ENCODE results near the gene SLC26A6. TPM values are rescaled to one million over a fixed set of nuclear protein-coding genes. Genes with fewer than 3 reads are reported as not detected.

The SLC26A6 gene
- polyA plus RNA-seq, 1 donor (not counting 4 experiments of a cell fraction or from before 2014, with no cell fraction given) = 24.9 TPM

GRCh38 chr3:48641396-48641795 is 6.1 kb upstream of the SLC26A6 start:
- Histone ChIP-seq H3K79me2 (ENCODE audit: control insufficient read depth, insufficient read depth, low read length) (no peaks in the 10 kb centered on the region), H3K4me1 (ENCODE audit: control insufficient read depth, extremely low read depth, insufficient read depth, low read length) (no peaks in the 10 kb centered on the region), H3K27me3 (ENCODE audit: control insufficient read depth, extremely low read depth, insufficient read depth, low read length) (peaks cover 4% of the 10 kb centered on the region), H3K9me3 (ENCODE audit: control insufficient read depth, low read depth, low read length) (no peaks in the 10 kb centered on the region), H2AFZ (ENCODE audit: control insufficient read depth, low read length) (no peak overlapping the region), H3K9me1 (ENCODE audit: control insufficient read depth, extremely low read depth, insufficient read depth, low read length) (no peaks in the 10 kb centered on the region), H3K9ac (ENCODE audit: control insufficient read depth, extremely low read depth, insufficient read depth, low read length) (no peak overlapping the region), H3K27ac (ENCODE audit: control insufficient read depth, insufficient read depth, low read length) (no peak overlapping the region), H4K20me1 (ENCODE audit: control insufficient read depth, extremely low read depth, insufficient read depth, low read length) (no peaks in the 10 kb centered on the region), H3K4me3 (ENCODE audit: control insufficient read depth in 2 of 3, extremely low read depth in 1 of 3, insufficient read depth in 2 of 3, low read depth in 1 of 3, low read length in 3 of 3) (no peak overlapping the region), H3K4me2 (ENCODE audit: control insufficient read depth, extremely low read depth, insufficient read depth, low read depth, low read length) (no peak overlapping the region), H3K36me3 (ENCODE audit: control insufficient read depth in 2 of 2, extremely low read depth in 1 of 2, insufficient read depth in 2 of 2, low read length in 2 of 2) (no peaks in the 10 kb centered on the region)
- dilution Hi-C loops (cut with MboI; ENCODE audit: extremely low pct_ligation_motif_present, low sequenced_read_pairs) = no loop called here
- FAIRE-seq (no peak), DNase-seq (ENCODE audit: low read depth, low spot score) (no peak)
- TF ChIP-seq, protein P1, sequence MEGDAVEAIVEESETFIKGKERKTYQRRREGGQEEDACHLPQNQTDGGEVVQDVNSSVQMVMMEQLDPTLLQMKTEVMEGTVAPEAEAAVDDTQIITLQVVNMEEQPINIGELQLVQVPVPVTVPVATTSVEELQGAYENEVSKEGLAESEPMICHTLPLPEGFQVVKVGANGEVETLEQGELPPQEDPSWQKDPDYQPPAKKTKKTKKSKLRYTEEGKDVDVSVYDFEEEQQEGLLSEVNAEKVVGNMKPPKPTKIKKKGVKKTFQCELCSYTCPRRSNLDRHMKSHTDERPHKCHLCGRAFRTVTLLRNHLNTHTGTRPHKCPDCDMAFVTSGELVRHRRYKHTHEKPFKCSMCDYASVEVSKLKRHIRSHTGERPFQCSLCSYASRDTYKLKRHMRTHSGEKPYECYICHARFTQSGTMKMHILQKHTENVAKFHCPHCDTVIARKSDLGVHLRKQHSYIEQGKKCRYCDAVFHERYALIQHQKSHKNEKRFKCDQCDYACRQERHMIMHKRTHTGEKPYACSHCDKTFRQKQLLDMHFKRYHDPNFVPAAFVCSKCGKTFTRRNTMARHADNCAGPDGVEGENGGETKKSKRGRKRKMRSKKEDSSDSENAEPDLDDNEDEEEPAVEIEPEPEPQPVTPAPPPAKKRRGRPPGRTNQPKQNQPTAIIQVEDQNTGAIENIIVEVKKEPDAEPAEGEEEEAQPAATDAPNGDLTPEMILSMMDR (optimal IDR thresholded peaks at IDR 0.05 in 1 of 3, IDR thresholded peaks at IDR 0.05 in 1 of 3, conservative IDR thresholded peaks at IDR 0.05 in 1 of 3; ENCODE audit: extremely low read depth in 1 of 3, insufficient read depth in 2 of 3, low read length in 3 of 3) = no peak
- no peak for TF ChIP-seq EZH2 (IDR thresholded peaks at IDR 0.05; ENCODE audit: low read length)

DNA sequence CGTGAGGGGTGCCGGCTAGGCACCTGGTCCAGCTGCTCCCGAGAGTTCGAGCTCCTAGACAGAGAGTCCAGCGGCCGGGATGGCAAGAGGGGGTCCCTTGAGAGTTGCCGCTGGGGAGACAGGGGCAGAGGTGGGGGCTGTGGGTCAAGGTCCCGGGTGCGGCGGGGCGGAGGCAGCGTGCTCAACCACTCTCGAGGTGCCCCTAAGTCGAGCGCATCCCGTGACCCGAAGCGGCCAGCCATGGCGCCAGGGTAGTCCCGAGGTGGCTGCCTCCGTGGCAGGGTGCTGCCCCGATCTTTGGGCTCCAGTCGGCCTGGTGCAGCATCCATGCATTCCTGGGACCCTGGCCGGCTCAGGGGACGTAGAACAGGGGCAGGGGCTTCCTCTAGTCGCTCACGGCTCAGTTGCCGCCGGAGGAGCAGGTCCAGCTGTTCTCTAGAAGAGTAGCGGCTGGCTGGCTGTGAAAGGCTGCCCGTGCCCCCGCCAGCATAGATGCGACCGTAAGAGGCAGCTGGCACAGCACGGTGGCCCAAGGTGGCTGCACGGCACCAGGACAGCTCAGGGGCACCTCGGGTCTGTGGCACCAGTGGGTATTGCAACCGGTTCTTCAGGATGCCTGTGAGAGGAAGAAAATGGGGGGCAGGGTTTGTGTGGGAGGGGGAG is 4.8 kb upstream of the SLC26A6 start:
- peaks cover 6% of the 10 kb centered on the region for H3K4me1 ChIP-seq (ENCODE audit: control insufficient read depth, extremely low read depth, insufficient read depth, low read length)
- no peak overlapping the region for H3K9ac ChIP-seq (ENCODE audit: control insufficient read depth, extremely low read depth, insufficient read depth, low read length)
- H3K79me2 ChIP-seq (ENCODE audit: control insufficient read depth, insufficient read depth, low read length) = no peaks in the 10 kb centered on the region
- dilution Hi-C loops (cut with MboI; ENCODE audit: extremely low pct_ligation_motif_present, low sequenced_read_pairs) = no loop called here
- peaks cover 4% of the 10 kb centered on the region for H3K27me3 ChIP-seq (ENCODE audit: control insufficient read depth, extremely low read depth, insufficient read depth, low read length)
- H3K27ac ChIP-seq (ENCODE audit: control insufficient read depth, insufficient read depth, low read length) = no peak overlapping the region
- FAIRE-seq = no peak
- no peak overlapping the region for H3K4me2 ChIP-seq (ENCODE audit: control insufficient read depth, extremely low read depth, insufficient read depth, low read depth, low read length)
- H4K20me1 ChIP-seq (ENCODE audit: control insufficient read depth, extremely low read depth, insufficient read depth, low read length) = no peaks in the 10 kb centered on the region
- no peak overlapping the region for H3K4me3 ChIP-seq (ENCODE audit: control insufficient read depth in 2 of 3, extremely low read depth in 1 of 3, insufficient read depth in 2 of 3, low read depth in 1 of 3, low read length in 3 of 3)
- no peaks in the 10 kb centered on the region for H3K36me3 ChIP-seq (ENCODE audit: control insufficient read depth in 2 of 2, extremely low read depth in 1 of 2, insufficient read depth in 2 of 2, low read length in 2 of 2)
- no peak overlapping the region for H2AFZ ChIP-seq (ENCODE audit: control insufficient read depth, low read length)
- no peaks in the 10 kb centered on the region for H3K9me1 ChIP-seq (ENCODE audit: control insufficient read depth, extremely low read depth, insufficient read depth, low read length)
- TF ChIP-seq, protein P1 (optimal IDR thresholded peaks at IDR 0.05 in 1 of 3, IDR thresholded peaks at IDR 0.05 in 1 of 3, conservative IDR thresholded peaks at IDR 0.05 in 1 of 3; ENCODE audit: extremely low read depth in 1 of 3, insufficient read depth in 2 of 3, low read length in 3 of 3) = no peak
- TF ChIP-seq EZH2 (IDR thresholded peaks at IDR 0.05; ENCODE audit: low read length) = no peak
- H3K9me3 ChIP-seq (ENCODE audit: control insufficient read depth, low read depth, low read length) = no peaks in the 10 kb centered on the region
- no peak for DNase-seq (ENCODE audit: low read depth, low spot score)

Data from keratinocyte (primary cell).